ENCODE measurements around the gene BIRC7.

BIRC7 gene

GRCh38 chr20:63235399-63235983, at the start of gene BIRC7:
Gene BIRC7, plus strand, starts transcription at chr20:63235905. Its CDS starts 192 bp downstream, at chr20:63236097.
- no peak for TF ChIP-seq CTCF (IDR thresholded peaks at IDR 0.05; ENCODE audit: insufficient read depth, low read length, missing control alignments)
- CTCF ChIA-PET, result interaction anchor here (0.9 to 12.3 kb wide), 3 partner anchors 10 to 15 kb away, joined by 3 to 121 read pairs (median 3); no protein-coding TSS in a partner anchor
- no peak within 1 kb of the TSS for H3K4me3 ChIP-seq (ENCODE audit: low read depth, low read length)

GRCh38 chr20:63186084-63186483, 49.6 kb upstream of the BIRC7 start:
- TF ChIP-seq CTCF (IDR thresholded peaks at IDR 0.05; ENCODE audit: insufficient read depth, low read length, missing control alignments), result no peak
- H3K4me3 ChIP-seq (ENCODE audit: low read depth, low read length), result no peak overlapping the region
- CTCF ChIA-PET, result no interaction called here
- POLR2A ChIA-PET, result interaction anchor here (0.5 kb wide), 1 partner anchor 76 kb away, joined by 4 read pairs; no protein-coding TSS in a partner anchor
- DNase-seq (ENCODE audit: low read depth, low spot score), result no peak

More at GRCh38 chr20:63235399-63235983, at the start of gene BIRC7:
- DNase-seq (ENCODE audit: low read depth, low spot score), result no peak
- POLR2A ChIA-PET, result no interaction called here

- no peak for TF ChIP-seq CTCF (IDR thresholded peaks at IDR 0.05; ENCODE audit: insufficient read depth, low read length, missing control alignments)
- CTCF ChIA-PET, result no interaction called here
- POLR2A ChIA-PET, result no interaction called here
- no peak overlapping the region for H3K4me3 ChIP-seq (ENCODE audit: low read depth, low read length)
- DNase-seq (ENCODE audit: low read depth, low spot score), result no peak
Measured at GRCh38 chr20:63186528-63187316, 49.0 kb upstream of the BIRC7 start.

GRCh38 chr20:63187338-63188158, 48.2 kb upstream of the BIRC7 start:
- ChIA-PET CTCF (interaction anchor here (1.6 kb wide), 1 partner anchor 8 kb away, joined by 3 read pairs; no protein-coding TSS in a partner anchor), POLR2A (no interaction called here)

GRCh38 chr20:63188159-63188442, 47.6 kb upstream of the BIRC7 start:
- CTCF ChIA-PET, result interaction anchor here (1.6 kb wide), 1 partner anchor 8 kb away, joined by 3 read pairs; no protein-coding TSS in a partner anchor
- H3K4me3 ChIP-seq (ENCODE audit: low read depth, low read length), result no peak overlapping the region
- POLR2A ChIA-PET, result interaction anchor here (0.6 kb wide), 1 partner anchor 72 kb away, joined by 3 read pairs; no protein-coding TSS in a partner anchor
- TF ChIP-seq CTCF (IDR thresholded peaks at IDR 0.05; ENCODE audit: insufficient read depth, low read length, missing control alignments), result no peak
- no peak for DNase-seq (ENCODE audit: low read depth, low spot score)

More at GRCh38 chr20:63187338-63188158, 48.2 kb upstream of the BIRC7 start:
- no peak overlapping the region for H3K4me3 ChIP-seq (ENCODE audit: low read depth, low read length)
- no peak for TF ChIP-seq CTCF (IDR thresholded peaks at IDR 0.05; ENCODE audit: insufficient read depth, low read length, missing control alignments)
- DNase-seq (ENCODE audit: low read depth, low spot score), result no peak
